ES-I3 (cell line): ENCODE measurements around the gene NAA80.
"Not testable (repeated sequence)": the region's sequence is repeated elsewhere in the genome, so short reads cannot be mapped to it uniquely, and the experiment has no call there.

Source experiments
- H3K36me3 ChIP-seq: 2 replicates; pipeline ENCODE4 v1.6.1; 2013; ENCODE audit warnings: mild to moderate bottlenecking, low read length, control low read depth, moderate library complexity; ENCODE audit not compliant: insufficient read depth
- H3K4me1 ChIP-seq: 2 replicates; pipeline ENCODE4 v1.6.1; 2013; ENCODE audit warnings: mild to moderate bottlenecking, control low read depth, low read length; ENCODE audit not compliant: insufficient read depth
- H3K9ac ChIP-seq: 2 replicates; pipeline ENCODE4 v1.6.1; 2013; ENCODE audit warnings: low read depth, mild to moderate bottlenecking, low read length, moderate library complexity
- H3K9me3 ChIP-seq: 2 replicates; pipeline ENCODE4 v1.6.1; 2013; ENCODE audit warnings: mild to moderate bottlenecking, low read length, moderate library complexity; ENCODE audit not compliant: control insufficient read depth, insufficient read depth

NAA80 gene

GRCh38 chr3:50294492-50295403, 4.5 kb downstream of the NAA80 start:
- Histone ChIP-seq H3K36me3 (peaks cover 8% of the 10 kb centered on the region; the same call in 1 of the 2 replicates), H3K9ac (no peak overlapping the region), H3K4me1 (peaks cover 4% of the 10 kb centered on the region; the same call in 1 of the 2 replicates), H3K9me3 (no peaks in the 10 kb centered on the region)

DNA sequence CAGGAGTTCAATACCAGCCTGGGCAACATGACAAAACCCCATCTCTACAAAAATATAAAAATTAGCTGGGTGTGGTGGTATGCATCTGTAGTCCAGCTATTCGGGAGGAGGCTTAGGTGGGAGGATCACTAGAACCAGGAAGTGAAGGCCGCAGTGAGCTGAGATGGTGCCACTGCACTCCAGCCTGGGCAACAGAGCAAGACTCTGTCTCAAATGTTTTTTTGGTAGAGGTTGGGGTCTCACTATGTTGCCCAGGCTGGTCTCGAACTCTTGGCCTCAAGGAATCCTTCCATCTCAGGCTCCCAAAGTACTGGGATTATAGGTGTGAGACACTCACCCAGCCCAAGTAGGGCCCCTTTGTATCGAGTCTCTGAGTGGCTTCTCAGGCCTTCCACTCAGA, 5.1 kb downstream of the NAA80 start:
- no peak overlapping the region for H3K9ac ChIP-seq
- no peaks in the 10 kb centered on the region for H3K9me3 ChIP-seq
- H3K36me3 ChIP-seq = peaks cover 9% of the 10 kb centered on the region; the same call in 1 of the 2 replicates
- H3K4me1 ChIP-seq = peaks cover 4% of the 10 kb centered on the region; the same call in 1 of the 2 replicates

DNA sequence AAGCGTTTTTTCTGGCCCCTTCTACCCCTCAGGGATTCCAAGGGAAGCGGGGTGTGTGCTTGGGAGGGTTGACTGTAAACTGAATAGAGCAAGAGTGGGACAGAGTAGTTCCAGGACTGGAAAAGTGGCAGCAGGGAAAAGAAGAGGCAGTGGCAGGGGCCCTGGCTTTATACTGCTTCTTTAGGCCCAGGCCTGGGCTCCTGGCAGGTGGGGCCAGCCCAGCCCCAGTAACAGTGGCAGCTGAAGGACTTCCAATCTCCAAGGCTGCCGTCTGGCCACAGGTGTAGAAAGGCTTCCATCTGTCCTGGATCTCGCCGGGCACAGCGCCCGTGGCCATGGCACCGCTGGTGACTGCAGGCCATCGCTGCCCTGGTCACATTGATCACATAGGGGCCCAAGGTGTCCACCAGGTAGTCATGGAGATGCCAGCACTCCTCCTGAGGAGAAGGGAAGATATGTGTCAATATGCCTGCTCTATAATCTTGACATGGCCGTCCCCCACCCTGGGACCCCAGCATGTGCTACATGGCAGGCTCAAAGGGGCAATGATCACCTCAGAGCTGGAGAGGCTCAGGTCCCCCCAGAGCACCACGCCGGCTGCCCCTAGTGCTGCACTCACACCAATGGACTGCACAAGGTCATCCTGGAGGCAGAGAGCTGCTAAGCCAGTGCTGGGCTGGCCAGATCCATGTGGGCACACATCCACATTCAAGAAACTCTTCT, 6.0 kb downstream of the NAA80 start:
- Histone ChIP-seq H3K4me1 (peaks cover 4% of the 10 kb centered on the region; the same call in 1 of the 2 replicates), H3K9me3 (no peaks in the 10 kb centered on the region), H3K36me3 (peaks cover 9% of the 10 kb centered on the region; the same call in 1 of the 2 replicates), H3K9ac (no peak overlapping the region)

GRCh38 chr3:50292159-50293078, 6.8 kb downstream of the NAA80 start, which contains the start of gene IFRD2:
IFRD2 (minus strand) TSS chr3:50292429; CDS start chr3:50292274, 155 bp downstream.
- Histone ChIP-seq H3K4me1 (peaks cover 4% of the 10 kb centered on the region; the same call in 1 of the 2 replicates), H3K9ac (peak within 1 kb of the TSS; percentile 69), H3K36me3 (peaks cover 9% of the 10 kb centered on the region; the same call in 1 of the 2 replicates), H3K9me3 (no peaks in the 10 kb centered on the region)

GRCh38 chr3:50290161-50290641, 9.0 kb downstream of the NAA80 start:
- H3K4me1 ChIP-seq = peaks cover 4% of the 10 kb centered on the region; the same call in 1 of the 2 replicates
- H3K36me3 ChIP-seq = peaks cover 12% of the 10 kb centered on the region; the same call in 1 of the 2 replicates
- H3K9me3 ChIP-seq = no peaks in the 10 kb centered on the region
- no peak overlapping the region for H3K9ac ChIP-seq

- Histone ChIP-seq H3K9ac (no peak overlapping the region), H3K36me3 (peaks cover 12% of the 10 kb centered on the region; the same call in 1 of the 2 replicates), H3K9me3 (no peaks in the 10 kb centered on the region)
Observed at GRCh38 chr3:50289130-50289529, 10.1 kb downstream of the NAA80 start.

DNA sequence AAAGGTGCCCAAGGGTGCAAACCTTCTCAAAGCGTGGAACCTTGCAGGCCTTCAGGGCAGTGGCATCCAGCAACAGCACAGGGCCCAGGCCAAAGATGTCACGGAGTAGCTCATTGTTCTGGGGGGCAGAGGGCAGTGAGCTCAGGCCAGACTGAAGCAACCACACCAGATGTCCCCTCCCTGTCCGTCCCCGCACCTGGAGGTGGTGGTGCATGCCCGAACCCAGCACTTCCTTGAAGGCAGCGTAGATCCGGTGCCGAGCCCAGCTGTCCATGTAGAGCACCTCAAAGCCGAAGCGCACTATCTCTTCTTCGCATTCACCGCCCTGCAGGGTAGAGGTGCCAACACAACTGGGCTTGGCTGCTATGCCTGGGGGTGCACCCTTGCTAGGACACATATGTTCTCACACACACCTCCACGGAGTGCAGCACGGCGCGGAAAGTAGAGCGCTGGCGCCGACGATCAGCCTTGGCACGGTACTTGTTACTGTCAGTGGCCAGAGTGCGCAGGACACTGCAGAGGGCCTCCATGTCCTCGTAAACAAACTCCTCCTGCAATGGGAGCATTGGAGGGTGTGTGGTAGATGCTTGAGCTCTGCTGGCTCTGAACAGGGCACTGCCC, 10.7 kb downstream of the NAA80 start:
- H3K9me3 ChIP-seq = no peaks in the 10 kb centered on the region
- H3K9ac ChIP-seq = no peak overlapping the region
- H3K4me1 ChIP-seq = peaks cover 4% of the 10 kb centered on the region; the same call in 1 of the 2 replicates
- H3K36me3 ChIP-seq = peaks cover 12% of the 10 kb centered on the region; the same call in 1 of the 2 replicates

More at GRCh38 chr3:50289130-50289529, 10.1 kb downstream of the NAA80 start:
- peaks cover 4% of the 10 kb centered on the region; the same call in 1 of the 2 replicates for H3K4me1 ChIP-seq

DNA sequence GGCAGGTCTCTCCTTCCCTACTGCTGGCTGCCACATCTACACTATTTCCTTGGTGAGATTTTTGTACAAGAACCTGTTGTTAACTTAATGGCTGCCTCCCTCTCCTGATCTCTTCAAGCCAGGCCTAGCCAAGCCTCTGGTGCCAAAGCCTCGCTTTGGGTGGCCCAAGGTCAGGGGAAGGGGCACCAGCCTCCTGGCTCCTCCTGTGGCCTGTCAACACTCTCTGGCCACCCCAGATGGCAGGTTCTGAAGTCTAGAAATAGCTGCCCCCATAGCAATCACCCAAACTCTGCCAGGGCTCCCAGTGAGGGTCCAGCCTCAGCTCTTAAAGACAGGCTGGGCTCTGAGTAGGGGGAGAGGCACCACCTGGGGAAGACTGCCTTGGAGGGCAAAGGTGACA, 11.9 kb downstream of the NAA80 start:
- Histone ChIP-seq H3K4me1 (peaks cover 4% of the 10 kb centered on the region; the same call in 1 of the 2 replicates), H3K9ac (no peak overlapping the region), H3K36me3 (peaks cover 12% of the 10 kb centered on the region; the same call in 1 of the 2 replicates), H3K9me3 (no peaks in the 10 kb centered on the region)

DNA sequence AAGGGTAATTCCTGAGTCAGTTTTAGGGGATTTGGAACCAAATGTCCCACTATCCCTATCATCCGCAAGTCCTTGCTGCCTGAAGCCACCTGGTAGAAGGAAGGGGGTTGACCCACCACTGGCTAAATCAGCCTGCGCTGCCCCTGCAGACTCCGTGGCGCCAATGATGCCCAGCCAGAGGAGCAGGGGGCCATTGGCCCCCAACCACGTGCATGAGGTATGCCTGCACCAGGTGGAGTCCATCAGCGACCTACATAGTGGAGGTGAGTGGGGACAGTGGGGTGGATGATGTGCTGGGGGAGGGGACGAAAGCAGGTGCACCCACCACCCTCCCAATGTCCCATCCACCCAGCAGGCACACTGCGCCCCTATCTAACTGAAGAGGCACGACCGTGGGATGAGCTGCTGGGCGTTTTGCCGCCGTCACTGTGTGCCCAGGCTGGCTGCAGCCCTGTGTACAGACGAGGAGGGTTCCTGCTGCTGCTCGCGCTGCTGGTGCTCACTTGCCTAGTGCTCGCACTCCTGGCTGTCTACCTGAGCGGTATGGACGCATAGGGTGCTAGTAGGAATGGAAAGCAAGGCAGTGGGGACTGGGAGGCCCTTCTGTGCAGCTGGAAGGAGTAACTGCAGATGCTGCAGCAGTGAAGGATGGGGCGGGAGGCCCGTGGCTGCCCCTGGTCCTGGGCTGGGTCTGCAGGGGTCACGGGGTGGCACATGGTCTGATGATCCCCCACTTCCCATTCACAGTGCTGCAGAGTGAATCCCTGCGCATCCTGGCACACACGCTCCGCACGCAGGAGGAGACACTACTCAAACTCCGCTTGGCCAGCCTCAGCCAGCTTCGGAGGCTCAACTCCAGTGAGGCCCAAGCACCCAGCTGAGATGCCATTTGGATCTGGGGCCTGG, 12.6 kb downstream of the NAA80 start:
- peaks cover 4% of the 10 kb centered on the region; the same call in 1 of the 2 replicates for H3K4me1 ChIP-seq
- no peaks in the 10 kb centered on the region for H3K9me3 ChIP-seq
- no peak overlapping the region for H3K9ac ChIP-seq
- H3K36me3 ChIP-seq = peaks cover 12% of the 10 kb centered on the region; the same call in 1 of the 2 replicates

DNA sequence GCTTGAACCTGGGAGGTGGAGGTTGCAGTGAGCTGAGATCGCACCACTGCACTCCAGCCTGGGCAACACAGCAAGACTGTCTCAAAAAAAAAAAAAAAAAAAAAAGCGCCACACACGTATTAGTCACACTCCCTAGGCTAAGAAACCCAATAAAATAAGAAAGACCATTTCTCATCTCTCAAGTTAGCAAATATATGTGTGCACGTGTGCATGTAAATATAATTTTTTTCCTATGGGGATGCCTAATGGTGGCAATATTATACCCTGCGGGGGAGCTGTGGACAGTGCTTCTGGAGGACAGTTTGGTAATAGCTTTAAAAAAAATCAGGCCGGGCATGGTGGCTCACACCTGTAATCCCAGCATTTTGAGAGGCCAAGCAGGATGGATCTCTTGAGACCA, 15.1 kb downstream of the NAA80 start:
- H3K4me1 ChIP-seq, H3K9ac ChIP-seq, H3K36me3 ChIP-seq, H3K9me3 ChIP-seq: not testable (repeated sequence)

DNA sequence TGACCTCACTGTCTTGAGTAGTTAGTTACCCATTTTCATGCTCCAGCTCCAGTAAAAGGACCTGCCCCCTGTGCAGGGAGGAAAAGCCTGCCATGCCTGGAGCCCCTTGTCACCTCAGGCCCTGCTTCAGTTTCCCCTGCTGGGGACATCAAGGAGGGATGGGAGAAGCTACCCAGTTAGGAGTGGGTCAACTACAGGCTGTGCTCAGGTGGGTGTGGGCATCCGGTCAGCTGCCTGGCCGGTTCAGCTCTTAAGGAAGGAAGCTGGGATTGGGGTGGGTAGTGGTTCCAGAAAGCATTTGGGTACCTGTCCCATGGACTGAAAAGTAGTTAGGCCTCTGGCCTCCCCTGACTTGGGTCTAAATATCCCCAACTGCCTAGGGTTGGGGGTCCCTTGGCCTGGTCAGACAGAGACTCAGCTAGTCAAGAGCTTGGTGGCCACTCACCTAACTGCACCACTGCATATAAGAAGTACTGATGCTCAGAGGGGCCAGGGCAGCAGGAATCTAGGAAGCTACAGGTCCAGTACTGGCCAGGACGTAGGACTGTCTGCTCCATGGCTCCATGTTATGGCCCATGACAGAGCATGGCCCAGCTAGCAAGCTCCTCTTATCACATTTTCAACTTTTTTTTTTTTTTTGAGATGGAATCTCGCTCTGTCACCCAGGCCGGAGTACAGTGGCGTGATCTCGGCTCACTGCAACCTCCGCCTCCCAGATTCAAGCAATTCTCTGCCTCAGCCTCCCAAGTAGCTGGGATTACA, 19.8 kb downstream of the NAA80 start:
- Histone ChIP-seq H3K9ac (no peak overlapping the region), H3K9me3 (no peaks in the 10 kb centered on the region), H3K4me1 (peaks cover 2% of the 10 kb centered on the region; the same call in 1 of the 2 replicates), H3K36me3 (no peaks in the 10 kb centered on the region)

DNA sequence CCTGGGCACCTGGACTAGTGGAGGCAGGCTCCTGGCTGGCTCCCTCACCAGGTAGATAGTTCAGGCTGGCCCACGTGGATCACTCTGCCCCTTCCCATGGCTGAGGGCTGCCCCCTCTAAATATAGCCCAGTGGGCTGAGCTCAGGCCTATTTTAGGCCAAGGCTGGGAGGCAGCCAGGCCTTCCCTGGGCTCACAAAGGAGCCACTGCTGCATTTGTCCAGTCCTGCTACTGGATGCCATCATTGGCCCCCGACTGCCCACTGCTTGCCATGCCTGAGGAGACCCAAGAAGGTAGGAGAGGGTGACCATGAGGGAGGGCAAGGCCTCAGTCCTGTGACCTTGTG, 20.4 kb downstream of the NAA80 start, which contains the start of gene LSMEM2:
TSS of gene LSMEM2 (plus strand) at position 208 of the 345 bp plus-strand sequence. CDS start at position 235, 27 bp downstream.
- Histone ChIP-seq H3K9me3 (no peaks in the 10 kb centered on the region), H3K36me3 (no peaks in the 10 kb centered on the region), H3K4me1 (peaks cover 3% of the 10 kb centered on the region; the same call in 1 of the 2 replicates), H3K9ac (no peak within 1 kb of the TSS)
